AG09309 (cell line): Measurements from ENCODE around the gene PAPPA2.
"Not testable (repeated sequence)": the region's sequence is repeated elsewhere in the genome, so short reads cannot be mapped to it uniquely, and the experiment has no call there.

Experiments
- DNase-seq: peaks from one replicate; pipeline ENCODE4 v3.0.0-alpha.2; 2010; ENCODE audit warnings: low read depth
- H3K4me3 ChIP-seq: 2 replicates; pipeline ENCODE4 v1.5.1; 2011; ENCODE audit warnings: mild to moderate bottlenecking, low read depth, low read length, moderate library complexity; ENCODE audit not compliant: control insufficient read depth
- TF ChIP-seq, protein P1 (sequence below): IDR thresholded peaks from 2 replicates; pipeline ENCODE4 v1.5.1; 2011; ENCODE audit warnings: mild to moderate bottlenecking, low read depth, low read length, inconsistent platforms; ENCODE audit not compliant: insufficient read depth, control insufficient read depth; ENCODE audit errors: missing control alignments

The PAPPA2 gene

DNA sequence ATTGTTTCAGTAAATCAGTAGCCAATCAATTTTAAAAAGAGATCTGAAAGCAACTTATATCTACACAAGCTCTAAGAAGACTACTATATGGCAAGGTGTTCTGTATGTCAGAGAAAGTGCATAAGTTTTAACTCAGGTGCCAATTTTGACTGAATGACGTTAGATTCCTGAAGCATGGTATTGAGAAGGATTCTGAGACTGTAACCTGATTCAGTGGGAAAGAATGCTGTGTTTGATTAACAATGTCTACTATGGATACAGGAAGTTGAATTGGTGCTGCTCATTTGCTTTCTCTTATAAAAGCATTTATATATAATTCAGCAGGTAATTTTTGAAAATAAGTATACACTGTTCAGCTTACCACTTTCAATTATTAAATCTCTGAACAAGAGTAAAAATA lies 156.3 kb downstream of the PAPPA2 start:
- H3K4me3 ChIP-seq = no peak overlapping the region
- no peak for DNase-seq
- TF ChIP-seq, protein P1, sequence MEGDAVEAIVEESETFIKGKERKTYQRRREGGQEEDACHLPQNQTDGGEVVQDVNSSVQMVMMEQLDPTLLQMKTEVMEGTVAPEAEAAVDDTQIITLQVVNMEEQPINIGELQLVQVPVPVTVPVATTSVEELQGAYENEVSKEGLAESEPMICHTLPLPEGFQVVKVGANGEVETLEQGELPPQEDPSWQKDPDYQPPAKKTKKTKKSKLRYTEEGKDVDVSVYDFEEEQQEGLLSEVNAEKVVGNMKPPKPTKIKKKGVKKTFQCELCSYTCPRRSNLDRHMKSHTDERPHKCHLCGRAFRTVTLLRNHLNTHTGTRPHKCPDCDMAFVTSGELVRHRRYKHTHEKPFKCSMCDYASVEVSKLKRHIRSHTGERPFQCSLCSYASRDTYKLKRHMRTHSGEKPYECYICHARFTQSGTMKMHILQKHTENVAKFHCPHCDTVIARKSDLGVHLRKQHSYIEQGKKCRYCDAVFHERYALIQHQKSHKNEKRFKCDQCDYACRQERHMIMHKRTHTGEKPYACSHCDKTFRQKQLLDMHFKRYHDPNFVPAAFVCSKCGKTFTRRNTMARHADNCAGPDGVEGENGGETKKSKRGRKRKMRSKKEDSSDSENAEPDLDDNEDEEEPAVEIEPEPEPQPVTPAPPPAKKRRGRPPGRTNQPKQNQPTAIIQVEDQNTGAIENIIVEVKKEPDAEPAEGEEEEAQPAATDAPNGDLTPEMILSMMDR = no peak

- no peak for DNase-seq
- H3K4me3 ChIP-seq = no peak overlapping the region
- TF ChIP-seq, protein P1 = no peak
These were observed 162.4 kb downstream of the PAPPA2 start for GRCh38 chr1:176625365-176625764.

DNA sequence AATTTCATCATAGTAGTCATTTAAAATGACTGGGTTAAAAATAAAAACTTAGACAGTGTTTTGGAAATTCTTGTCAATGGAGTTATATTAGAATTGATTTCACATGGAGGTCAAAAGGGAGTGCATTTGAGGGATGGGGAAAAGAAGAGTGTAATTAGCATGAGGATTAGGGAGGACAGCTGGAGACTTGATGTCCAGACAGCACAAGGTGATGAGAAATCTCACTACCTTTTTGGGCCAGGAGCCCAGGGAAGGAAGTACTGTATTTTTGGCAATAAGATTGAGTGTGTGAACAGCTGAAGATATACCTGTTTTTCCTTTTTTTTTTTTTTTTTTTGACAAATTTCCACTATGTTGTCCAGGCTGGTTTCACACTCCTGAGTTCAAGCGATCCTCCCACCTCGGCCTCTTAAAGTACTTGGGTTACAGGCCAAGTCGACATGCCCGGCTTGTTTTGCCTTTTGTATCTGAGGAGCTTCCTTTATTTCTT lies 163.6 kb downstream of the PAPPA2 start:
- H3K4me3 ChIP-seq = no peak overlapping the region
- TF ChIP-seq, protein P1 = no peak
- DNase-seq = no peak

- no peak for DNase-seq
These were observed 165.8 kb downstream of the PAPPA2 start for GRCh38 chr1:176628775-176629174.

DNA sequence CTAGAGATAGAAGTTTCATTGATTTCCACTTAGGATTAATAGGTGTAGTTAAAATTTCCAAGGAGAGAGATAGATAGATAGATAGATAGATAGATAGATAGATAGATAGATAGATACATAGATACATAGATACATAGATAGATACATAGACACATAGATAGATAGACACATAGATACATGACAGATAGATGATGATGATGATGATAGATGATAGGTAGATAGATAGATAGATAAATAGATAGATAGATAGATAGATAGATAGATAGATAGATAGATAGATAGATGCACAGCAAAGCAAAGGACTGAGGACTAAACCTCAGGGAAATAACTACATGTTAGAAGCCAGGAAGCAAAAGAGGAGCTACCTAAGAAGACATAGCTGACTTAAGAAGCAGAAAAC lies 171.8 kb downstream of the PAPPA2 start:
- not testable (repeated sequence) for H3K4me3 ChIP-seq, DNase-seq

More at GRCh38 chr1:176628775-176629174, 165.8 kb downstream of the PAPPA2 start:
- H3K4me3 ChIP-seq = no peak overlapping the region
- TF ChIP-seq, protein P1 = no peak

DNA sequence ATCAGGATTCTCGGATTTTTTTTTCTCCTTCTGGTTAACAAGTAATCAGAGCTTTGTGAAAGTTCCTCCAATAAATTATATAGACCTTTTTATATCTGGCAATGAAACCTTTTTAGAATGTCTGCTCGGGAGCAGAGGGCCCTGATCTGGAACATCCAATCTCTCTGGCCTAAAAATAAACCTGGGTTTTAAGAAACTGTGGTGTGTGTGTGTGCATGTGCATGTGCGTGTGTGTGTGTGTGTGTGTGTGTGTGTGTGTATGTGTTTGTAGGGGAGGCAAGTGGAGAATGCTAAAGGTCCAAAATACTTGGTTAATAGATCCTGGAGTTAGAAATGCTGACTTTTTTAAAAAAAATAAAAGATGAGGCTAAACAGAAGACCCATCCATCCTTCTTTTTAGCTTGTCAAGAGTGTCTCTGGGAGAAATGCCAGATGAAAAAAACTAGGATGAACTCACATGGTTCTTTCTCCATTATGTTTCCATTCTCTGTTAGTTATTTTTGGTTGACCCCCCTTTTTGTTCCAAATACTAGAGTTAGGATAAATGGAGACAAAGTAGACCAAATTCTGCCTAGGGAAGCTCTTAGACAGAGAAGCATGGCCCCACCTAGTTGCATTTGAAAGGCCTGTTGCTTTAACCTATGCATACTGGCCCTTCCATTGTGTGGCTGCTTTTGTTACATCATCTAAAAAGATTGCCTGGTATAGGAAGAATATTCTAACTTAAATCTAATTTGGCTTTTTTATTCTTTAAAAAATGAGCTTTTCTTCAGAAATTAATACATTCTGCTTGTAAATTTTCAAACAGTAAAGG lies 175.9 kb downstream of the PAPPA2 start:
- H3K4me3 ChIP-seq = no peak overlapping the region
- TF ChIP-seq, protein P1 = no peak
- no peak for DNase-seq

DNA sequence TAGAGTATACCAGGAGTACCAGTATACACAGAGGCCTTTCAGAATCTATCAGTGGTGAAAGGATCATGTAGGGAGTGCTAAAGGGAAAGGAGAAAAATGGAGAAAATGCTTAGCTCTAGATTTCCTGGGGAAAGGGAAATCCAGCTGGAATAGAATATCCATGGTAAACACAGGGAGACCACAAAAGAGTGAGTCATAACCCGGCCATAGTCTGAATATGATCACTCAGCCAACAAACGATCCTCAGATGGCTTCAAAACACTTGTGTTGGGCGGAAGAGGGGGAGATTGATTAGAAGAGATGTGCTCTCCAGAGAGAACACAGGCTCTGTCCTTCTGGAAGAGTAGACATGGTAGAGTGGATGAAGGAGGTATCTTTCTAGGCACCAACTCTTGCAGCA lies 180.6 kb downstream of the PAPPA2 start:
- DNase-seq = no peak
- TF ChIP-seq, protein P1 = no peak
- H3K4me3 ChIP-seq = no peak overlapping the region
